MCF 10A (cell line): ENCODE results near the gene PI4KB. TPM values are rescaled to one million over a fixed set of nuclear protein-coding genes. Genes with fewer than 3 reads are reported as not detected.
A peak's percentile ranks its signal among the peaks of the same experiment; 100 is the strongest.

Experiments
- BruUV-seq: library from RNA; stranded (reverse); fragments of 400-500 nt; replicated peaks from 2 replicates; lab custom pipeline; 2021; lab: Mats Ljungman, UMichigan
- CTCF ChIA-PET: fragments of 300-600 bp; sonication (Branson Sonifier 250); formaldehyde crosslinking; extraction: SDS; loops from one replicate; lab custom pipeline; 2021; ENCODE audit warnings: antibody characterized with exemption, inconsistent platforms; lab: Yijun Ruan, JAX
- POLR2A ChIA-PET: fragments of 300-600, 350-650 bp; sonication (Branson Sonifier 250); formaldehyde crosslinking; extraction: SDS; loops from one replicate; lab custom pipeline; 2020; ENCODE audit warnings: antibody characterized with exemption, inconsistent platforms; lab: Yijun Ruan, JAX
- DNase-seq: peaks from one replicate; pipeline ENCODE4 v3.0.0-alpha.2; 2018; ENCODE audit not compliant: unreplicated experiment
- H3K27ac Mint-ChIP-seq: one replicate; pipeline ENCODE4 v1.8.0; 2022; ENCODE audit warnings: mild to moderate bottlenecking, low read depth, mixed read lengths; ENCODE audit not compliant: unreplicated experiment
- H3K27me3 Mint-ChIP-seq: one replicate; pipeline ENCODE4 v1.8.0; 2022; ENCODE audit warnings: mixed read lengths; ENCODE audit not compliant: insufficient read depth, unreplicated experiment
- H3K36me3 Mint-ChIP-seq: one replicate; pipeline ENCODE4 v1.8.0; 2022; ENCODE audit warnings: mild to moderate bottlenecking, moderate library complexity, mixed read lengths; ENCODE audit not compliant: insufficient read depth, unreplicated experiment
- H3K4me1 Mint-ChIP-seq: one replicate; pipeline ENCODE4 v1.8.0; 2022; ENCODE audit warnings: mixed read lengths; ENCODE audit not compliant: insufficient read depth, unreplicated experiment
- H3K4me3 Mint-ChIP-seq: one replicate; pipeline ENCODE4 v1.8.0; 2022; ENCODE audit warnings: mild to moderate bottlenecking, moderate library complexity, mixed read lengths; ENCODE audit not compliant: unreplicated experiment
- H3K9me3 Mint-ChIP-seq: one replicate; pipeline ENCODE4 v1.8.0; 2022; ENCODE audit warnings: mixed read lengths; ENCODE audit not compliant: unreplicated experiment
- intact Hi-C: fragments of 100-400 bp; cut with micrococcal nuclease; formaldehyde crosslinking; loops from 2 replicates; pipeline ENCODE4 v1.14.1; 2022
- total RNA-seq: library from RNA; stranded (reverse); gene quantifications from 2 replicates; pipeline ENCODE4 v1.2.3, GENCODE V29; 2022
- TF ChIP-seq, protein P1 (sequence below): fragments of 200-600 bp; IDR thresholded peaks from one replicate; pipeline ENCODE4 v1.8.0; 2022; ENCODE audit warnings: antibody characterized with exemption, mild to moderate bottlenecking; ENCODE audit not compliant: unreplicated experiment

Gene PI4KB
- total RNA-seq, 1 experiment from 2014 or later, result 75.3 TPM

GRCh38 chr1:151371370-151372057, 44.3 kb upstream of the PI4KB start:
- POLR2A ChIA-PET, result interaction anchor here (0.5 to 4.5 kb wide), 40 partner anchors 7 to 1103 kb away, joined by 3 to 60 read pairs (median 4); partner anchors contain the start of genes APH1A, CGN, MRPL9 and PI4KB
- CTCF ChIA-PET, result interaction anchor here (0.7 to 4.4 kb wide), 12 partner anchors 9 to 506 kb away, joined by 3 to 28 read pairs (median 4); partner anchors contain the start of gene PSMB4
- peak; percentile 91 for DNase-seq
- TF ChIP-seq, protein P1, sequence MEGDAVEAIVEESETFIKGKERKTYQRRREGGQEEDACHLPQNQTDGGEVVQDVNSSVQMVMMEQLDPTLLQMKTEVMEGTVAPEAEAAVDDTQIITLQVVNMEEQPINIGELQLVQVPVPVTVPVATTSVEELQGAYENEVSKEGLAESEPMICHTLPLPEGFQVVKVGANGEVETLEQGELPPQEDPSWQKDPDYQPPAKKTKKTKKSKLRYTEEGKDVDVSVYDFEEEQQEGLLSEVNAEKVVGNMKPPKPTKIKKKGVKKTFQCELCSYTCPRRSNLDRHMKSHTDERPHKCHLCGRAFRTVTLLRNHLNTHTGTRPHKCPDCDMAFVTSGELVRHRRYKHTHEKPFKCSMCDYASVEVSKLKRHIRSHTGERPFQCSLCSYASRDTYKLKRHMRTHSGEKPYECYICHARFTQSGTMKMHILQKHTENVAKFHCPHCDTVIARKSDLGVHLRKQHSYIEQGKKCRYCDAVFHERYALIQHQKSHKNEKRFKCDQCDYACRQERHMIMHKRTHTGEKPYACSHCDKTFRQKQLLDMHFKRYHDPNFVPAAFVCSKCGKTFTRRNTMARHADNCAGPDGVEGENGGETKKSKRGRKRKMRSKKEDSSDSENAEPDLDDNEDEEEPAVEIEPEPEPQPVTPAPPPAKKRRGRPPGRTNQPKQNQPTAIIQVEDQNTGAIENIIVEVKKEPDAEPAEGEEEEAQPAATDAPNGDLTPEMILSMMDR, result no peak
- H3K36me3 Mint-ChIP-seq, result no peaks in the 10 kb centered on the region
- BruUV-seq, result no TSS peak
- H3K4me3 Mint-ChIP-seq, result peak overlapping the region; percentile 69
- H3K27ac Mint-ChIP-seq, result peak overlapping the region; percentile 4
- no peaks in the 10 kb centered on the region for H3K9me3 Mint-ChIP-seq
- H3K27me3 Mint-ChIP-seq, result no peaks in the 10 kb centered on the region
- intact Hi-C loops, result loop anchor here (2.0 kb wide), 1 partner anchor 25 kb away; the partner anchor contains the start of gene RFX5
- H3K4me1 Mint-ChIP-seq, result peaks cover 25% of the 10 kb centered on the region

GRCh38 chr1:151370211-151370911, 43.1 kb upstream of the PI4KB start:
- TF ChIP-seq, protein P1, result no peak
- CTCF ChIA-PET, result interaction anchor here (0.7 to 4.4 kb wide), 7 partner anchors 10 to 466 kb away, joined by 3 to 28 read pairs (median 4); no protein-coding TSS in a partner anchor
- Mint-ChIP-seq H3K36me3 (peaks cover 7% of the 10 kb centered on the region), H3K4me1 (peaks cover 25% of the 10 kb centered on the region), H3K27ac (no peak overlapping the region), H3K27me3 (no peaks in the 10 kb centered on the region), H3K4me3 (no peak overlapping the region), H3K9me3 (no peaks in the 10 kb centered on the region)
- intact Hi-C loops, result no loop called here
- no peak for DNase-seq
- BruUV-seq, result no TSS peak
- POLR2A ChIA-PET, result interaction anchor here (0.8 to 4.5 kb wide), 5 partner anchors 12 to 29 kb away, joined by 3 to 60 read pairs (median 5); partner anchors contain the start of gene PSMB4

DNA sequence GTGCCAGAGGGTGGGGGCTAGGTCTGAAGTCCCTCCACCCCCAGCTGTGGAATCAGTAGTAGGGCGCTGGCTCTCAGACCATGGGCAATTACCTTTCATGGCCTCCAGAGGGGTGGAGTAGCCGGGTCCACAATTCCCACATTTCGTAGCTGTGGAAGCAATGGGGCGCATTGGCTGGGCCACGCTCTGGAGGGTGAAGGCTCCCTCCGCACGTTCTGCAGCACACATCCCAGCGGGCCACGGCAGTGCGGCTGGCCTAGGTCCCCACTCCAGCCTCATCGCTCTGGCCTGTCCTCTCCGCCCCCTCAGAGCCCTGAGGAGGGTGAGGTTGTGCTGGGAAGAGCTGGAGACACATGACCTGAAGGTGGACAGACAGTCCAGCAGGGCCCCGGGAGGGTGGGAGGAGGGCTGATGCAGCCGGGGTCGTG, 42.4 kb upstream of the PI4KB start:
- Mint-ChIP-seq H3K27ac (no peak overlapping the region), H3K9me3 (no peaks in the 10 kb centered on the region), H3K4me3 (no peak overlapping the region), H3K4me1 (peaks cover 25% of the 10 kb centered on the region), H3K27me3 (no peaks in the 10 kb centered on the region), H3K36me3 (peaks cover 11% of the 10 kb centered on the region)
- no peak for DNase-seq
- CTCF ChIA-PET, result interaction anchor here (0.7 to 4.4 kb wide), 5 partner anchors 15 to 467 kb away, joined by 3 to 28 read pairs (median 4); no protein-coding TSS in a partner anchor
- BruUV-seq, result no TSS peak
- POLR2A ChIA-PET, result interaction anchor here (0.6 to 4.5 kb wide), 5 partner anchors 11 to 75 kb away, joined by 3 to 60 read pairs (median 3); partner anchors contain the start of gene PSMB4
- intact Hi-C loops, result no loop called here
- TF ChIP-seq, protein P1, result no peak

DNA sequence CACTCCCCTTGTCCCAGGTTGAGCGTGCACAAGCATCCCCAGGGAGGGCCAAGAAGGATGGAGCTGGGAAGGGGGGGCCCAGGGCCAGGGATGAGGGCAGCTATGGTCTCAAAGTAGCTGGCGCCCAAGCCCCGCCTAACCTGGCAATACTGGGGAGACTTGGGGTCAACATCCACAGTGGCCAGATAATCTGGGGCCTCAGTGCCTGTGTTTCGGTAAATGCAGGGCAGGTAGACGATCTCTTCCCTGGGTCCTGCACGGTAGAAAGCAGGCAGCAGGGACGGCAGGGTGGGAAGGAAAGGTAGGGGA, 42.0 kb upstream of the PI4KB start:
- no peak for DNase-seq
- H3K27ac Mint-ChIP-seq, result no peak overlapping the region
- peaks cover 11% of the 10 kb centered on the region for H3K36me3 Mint-ChIP-seq
- POLR2A ChIA-PET, result interaction anchor here (0.6 to 4.5 kb wide), 6 partner anchors 15 to 74 kb away, joined by 3 to 60 read pairs (median 4); partner anchors contain the start of gene PSMB4
- no TSS peak for BruUV-seq
- CTCF ChIA-PET, result interaction anchor here (0.9 to 4.4 kb wide), 4 partner anchors 16 to 59 kb away, joined by 3 to 28 read pairs (median 4); no protein-coding TSS in a partner anchor
- peaks cover 25% of the 10 kb centered on the region for H3K4me1 Mint-ChIP-seq
- no peak overlapping the region for H3K4me3 Mint-ChIP-seq
- intact Hi-C loops, result no loop called here
- TF ChIP-seq, protein P1, result no peak
- no peaks in the 10 kb centered on the region for H3K9me3 Mint-ChIP-seq
- no peaks in the 10 kb centered on the region for H3K27me3 Mint-ChIP-seq
